Measurements from ENCODE around the gene AP3S1.
"Not testable (repeated sequence)": the region's sequence is repeated elsewhere in the genome, so short reads cannot be mapped to it uniquely, and the experiment has no call there.

Gene AP3S1

DNA sequence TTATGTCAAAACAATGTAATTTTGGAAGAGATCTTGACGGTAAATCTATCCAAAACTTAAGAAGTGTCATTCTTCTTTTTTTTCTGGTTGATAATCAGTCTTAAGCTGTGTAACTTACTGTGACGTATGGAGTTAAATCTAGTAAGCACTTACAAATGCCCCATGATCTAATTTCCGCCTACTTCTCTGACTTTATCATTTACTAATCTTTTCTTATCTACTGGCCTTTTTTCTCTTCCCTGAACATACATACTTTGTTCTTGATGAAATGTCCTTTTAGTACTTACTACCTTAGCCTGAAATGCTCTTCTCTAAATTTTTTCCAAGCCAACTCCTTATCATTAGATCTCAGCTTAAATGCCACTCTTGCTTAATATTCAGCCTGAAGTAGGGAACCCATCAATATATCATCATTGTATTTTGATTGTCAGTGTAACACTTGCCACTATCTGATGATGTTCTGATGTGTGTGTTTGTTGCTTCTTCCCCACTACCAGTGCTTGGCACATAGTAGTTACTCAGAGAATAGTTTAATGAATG is 27.6 kb downstream of the AP3S1 start:
- in situ Hi-C loops (cut with MboI; ENCODE audit: low sequenced_read_pairs) = no loop called here

DNA sequence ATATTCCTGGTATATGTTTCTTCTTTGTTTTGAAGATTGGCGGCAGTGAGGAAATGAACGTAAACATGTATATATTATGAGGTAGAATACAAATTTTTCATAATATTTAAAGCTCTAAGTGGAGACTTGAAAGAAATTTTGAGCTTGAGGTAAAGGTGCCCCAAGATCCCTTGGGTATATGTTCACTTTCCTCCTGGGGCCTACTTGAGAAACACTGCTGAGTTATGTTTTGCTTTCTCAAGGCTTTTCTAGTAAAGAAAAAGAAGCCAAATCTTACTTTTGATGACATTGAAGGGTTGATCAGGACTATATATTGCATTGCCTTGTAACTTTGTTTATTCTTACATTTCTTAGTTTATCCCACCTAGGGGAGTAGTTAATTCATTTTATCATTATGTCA is 30.7 kb downstream of the AP3S1 start:
- in situ Hi-C loops (cut with MboI; ENCODE audit: low sequenced_read_pairs) = no loop called here

DNA sequence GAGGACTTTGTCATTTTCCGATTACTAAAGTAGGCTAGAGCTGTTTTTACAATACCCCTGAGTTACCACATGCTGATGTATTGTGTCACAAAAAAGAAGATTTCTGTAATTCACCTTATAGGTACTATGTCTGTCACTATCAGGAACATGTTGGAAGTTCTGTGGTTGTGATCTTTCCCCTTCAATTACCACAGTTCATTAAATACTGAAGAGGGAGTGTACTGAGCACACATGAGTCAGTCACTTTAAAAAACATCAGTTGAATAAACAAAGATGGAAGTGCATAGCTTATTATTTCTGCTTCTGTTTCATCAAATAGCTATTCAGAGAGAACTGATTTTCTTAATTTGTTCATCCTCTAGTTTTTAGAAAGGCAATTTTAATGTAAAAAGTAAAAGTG is 31.7 kb downstream of the AP3S1 start:
- in situ Hi-C loops (cut with MboI; ENCODE audit: low sequenced_read_pairs) = no loop called here

DNA sequence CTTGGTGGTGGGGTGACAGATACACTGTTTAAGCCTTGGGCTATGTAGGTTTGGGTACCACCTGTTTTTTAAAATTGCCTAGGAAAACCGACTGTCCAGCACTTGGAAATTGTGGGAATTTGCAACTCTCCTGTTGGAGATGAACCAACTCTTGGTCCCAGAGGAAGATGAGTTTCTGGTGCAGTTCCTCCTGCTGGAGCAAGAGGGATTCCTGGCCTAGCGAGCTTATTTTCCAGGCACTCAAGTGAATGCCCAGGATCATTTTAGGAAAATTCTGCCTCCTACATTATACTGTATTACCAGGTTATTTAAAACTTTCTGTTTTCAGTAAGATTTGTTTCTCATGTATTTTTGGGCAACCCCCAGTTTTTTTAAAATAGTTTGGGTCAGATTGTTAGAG is 33.7 kb downstream of the AP3S1 start:
- in situ Hi-C loops (cut with MboI; ENCODE audit: low sequenced_read_pairs) = no loop called here

DNA sequence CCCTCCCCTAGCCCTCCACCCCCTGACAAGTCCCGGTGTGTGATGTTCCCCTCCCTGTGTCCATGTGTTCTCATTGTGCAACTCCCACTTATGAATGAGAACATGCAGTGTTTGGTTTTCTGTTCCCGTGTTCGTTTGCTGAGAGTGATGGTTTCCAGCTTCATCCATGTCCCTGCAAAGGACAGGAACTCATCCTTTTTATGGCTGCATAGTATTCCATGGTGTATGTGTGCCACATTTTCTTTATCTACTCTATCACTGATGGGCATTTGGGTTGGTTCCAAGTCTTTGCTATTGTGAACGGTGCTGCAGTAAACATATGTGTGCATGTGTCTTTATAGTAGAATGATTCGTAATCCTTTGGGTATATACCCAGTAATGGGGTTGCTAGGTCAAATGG is 35.6 kb downstream of the AP3S1 start:
- in situ Hi-C loops (cut with MboI; ENCODE audit: low sequenced_read_pairs) = not testable (repeated sequence)

DNA sequence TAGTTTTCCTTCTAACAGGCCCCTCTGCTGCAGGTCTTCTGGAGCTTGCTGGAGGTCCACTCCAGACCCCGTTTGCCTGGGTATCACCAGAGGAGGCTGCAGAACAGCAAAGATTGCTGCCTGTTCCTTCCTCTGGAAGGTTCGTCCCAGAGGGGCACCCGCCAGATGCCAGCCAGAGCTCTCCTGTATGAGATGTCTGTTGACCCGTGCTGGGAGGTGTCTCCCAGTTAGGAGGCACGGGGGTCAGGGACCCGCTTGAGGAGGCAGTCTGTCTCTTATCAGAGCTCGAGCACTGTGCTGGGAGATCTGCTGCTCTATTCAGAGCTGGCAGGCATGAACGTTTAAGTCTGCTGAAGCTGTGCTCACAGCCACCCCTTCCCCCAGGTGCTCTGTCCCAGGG is 40.7 kb downstream of the AP3S1 start:
- in situ Hi-C loops (cut with MboI; ENCODE audit: low sequenced_read_pairs) = not testable (repeated sequence)

DNA sequence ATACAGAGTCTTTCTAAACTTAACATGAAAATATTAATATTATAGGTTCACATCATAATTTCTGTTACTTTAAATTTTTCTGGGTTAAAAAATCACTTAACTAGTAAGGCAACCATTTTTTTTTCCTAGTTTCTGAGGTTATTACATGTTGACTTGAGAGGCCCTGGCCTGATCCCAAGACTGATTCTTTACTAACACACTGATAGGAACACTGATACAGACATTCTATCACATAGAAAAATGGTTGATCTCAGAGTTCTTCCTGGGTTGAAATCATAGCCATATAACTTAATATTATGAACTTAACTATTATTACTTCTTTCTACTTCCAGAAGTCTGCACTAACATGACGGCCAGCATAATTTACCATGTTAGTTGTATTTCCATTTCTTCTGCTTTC is 43.0 kb downstream of the AP3S1 start:
- in situ Hi-C loops (cut with MboI; ENCODE audit: low sequenced_read_pairs) = no loop called here

DNA sequence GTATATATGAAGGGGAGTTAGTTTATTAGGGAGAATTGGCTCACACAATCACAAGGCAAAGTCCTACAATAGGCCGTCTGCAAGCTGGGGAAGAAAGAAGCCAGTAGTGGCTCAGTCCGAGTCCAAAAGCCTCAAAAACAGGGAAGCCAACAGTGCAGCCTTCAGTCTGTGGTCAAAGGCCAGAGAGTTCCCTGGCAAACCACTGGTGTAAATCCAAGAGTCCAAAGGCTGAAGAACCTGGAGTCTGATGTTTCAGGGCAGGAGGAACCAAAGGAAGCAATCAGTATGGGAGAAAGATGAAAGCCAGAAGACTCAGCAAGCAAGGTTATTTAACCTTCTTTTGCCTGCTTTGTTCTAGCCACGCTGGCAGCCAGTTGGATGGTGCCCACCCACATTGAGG is 43.5 kb downstream of the AP3S1 start:
- in situ Hi-C loops (cut with MboI; ENCODE audit: low sequenced_read_pairs) = not testable (repeated sequence)

DNA sequence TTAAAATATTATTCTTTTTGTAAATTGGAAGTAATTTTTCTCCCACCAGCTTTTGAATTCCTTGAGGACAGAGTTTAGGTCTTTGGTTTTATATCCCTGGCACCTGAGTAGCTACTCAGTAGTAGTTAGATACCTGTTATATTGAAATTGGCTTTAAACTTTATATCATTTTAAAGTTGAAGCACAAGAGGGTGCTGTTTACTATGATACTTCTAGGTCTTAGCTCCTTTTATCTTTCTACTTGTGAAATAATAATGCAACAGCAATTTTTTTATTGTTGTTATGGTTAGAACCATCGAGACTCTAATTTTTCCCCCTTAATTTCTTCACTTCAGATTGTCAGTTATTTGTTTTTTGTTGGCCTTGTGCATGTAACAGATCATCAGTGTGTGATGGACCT is 46.3 kb downstream of the AP3S1 start:
- in situ Hi-C loops (cut with MboI; ENCODE audit: low sequenced_read_pairs) = no loop called here

DNA sequence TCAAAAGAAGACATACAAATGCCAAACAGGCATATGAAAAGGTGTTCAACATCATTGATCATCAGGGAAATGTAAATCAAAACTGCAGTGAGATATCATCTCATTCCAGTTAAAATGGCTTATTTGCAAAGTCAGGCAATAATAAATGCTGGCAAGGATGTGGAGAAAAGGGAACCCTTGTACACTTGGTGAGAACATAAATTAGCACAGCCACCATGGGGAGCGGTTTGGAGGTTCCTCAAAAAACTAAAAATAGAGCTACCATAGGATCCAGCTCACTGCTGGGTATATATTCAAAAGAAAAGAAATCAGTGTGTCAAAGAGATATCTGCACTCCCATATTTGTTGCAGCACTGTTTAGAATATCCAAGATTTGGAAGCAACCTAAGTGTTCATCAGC is 50.3 kb downstream of the AP3S1 start:
- in situ Hi-C loops (cut with MboI; ENCODE audit: low sequenced_read_pairs) = no loop called here

DNA sequence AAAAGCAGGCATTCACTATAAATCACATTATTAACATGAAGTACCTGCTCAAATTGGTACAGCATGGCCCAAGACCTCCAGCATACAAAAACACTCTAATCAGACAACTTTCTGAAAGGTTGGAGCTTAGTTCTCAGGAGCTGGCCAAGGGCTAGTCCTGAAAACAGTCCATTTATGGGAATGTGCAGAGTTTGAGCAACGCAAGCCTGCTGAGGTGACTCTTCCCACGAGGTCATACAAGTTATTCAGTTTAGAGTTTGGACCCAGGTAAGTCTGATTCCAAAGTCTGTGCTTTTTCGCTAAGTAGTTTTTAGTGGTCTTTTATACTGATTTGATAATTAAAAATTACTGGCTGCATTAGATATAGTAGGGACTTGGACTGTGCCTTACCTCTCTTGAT is 52.6 kb downstream of the AP3S1 start:
- in situ Hi-C loops (cut with MboI; ENCODE audit: low sequenced_read_pairs) = no loop called here

DNA sequence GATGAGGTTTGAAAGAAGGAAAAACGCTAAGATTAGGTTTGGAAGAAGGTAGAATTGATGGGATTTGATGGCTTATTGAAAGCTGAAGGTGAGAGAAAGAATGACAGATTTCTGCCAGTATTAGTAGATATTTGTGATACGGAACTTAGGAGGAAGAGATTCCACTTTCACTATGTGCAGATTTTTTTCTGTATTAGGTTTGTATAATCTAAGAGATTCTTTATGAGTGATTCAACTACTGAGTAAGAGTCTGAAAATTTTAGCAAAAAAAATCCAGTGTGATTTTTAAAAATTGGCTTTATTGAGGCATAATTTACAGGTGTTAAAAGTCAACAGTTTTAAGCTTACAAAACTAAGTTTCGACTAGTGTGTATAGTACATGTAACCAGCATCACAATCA is 54.1 kb downstream of the AP3S1 start:
- in situ Hi-C loops (cut with MboI; ENCODE audit: low sequenced_read_pairs) = no loop called here

DNA sequence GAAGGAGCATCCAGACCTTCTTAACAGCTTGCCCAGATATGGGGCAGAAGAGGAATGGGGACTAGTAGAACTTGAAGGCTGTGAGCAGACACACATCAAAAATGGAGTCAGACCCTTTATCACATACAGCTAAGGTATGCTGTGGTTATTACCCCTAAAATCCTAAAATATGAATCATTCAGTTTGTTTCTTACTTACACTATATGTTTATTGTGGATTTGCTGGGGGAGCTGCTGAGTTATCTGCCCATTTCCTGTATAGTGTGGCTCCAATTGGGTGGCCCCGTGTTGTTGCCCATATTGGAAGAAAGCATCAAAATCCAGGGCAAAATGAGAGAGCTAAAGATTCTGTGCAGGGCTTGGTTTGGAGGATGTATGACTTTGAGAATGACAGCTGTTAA is 56.9 kb downstream of the AP3S1 start:
- in situ Hi-C loops (cut with MboI; ENCODE audit: low sequenced_read_pairs) = no loop called here

DNA sequence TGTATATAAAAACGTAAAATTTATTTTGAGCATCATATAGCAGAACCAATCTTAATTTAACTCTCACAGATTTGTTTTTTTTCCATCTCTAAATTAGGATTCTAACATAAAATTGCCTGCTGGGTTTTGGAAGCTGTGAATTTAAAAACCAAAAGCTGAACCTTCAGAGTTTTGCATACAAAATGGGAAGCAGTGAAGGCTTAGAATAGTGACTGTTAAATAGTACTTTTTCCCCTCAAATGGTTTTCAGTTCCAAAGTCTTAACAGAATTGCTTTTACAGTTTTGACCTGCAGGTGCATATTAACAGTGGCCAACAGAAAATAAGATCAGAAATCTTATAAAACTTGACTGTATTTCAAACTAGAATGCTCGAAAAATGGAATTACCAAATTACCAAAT is 65.4 kb downstream of the AP3S1 start:
- in situ Hi-C loops (cut with MboI; ENCODE audit: low sequenced_read_pairs) = no loop called here

DNA sequence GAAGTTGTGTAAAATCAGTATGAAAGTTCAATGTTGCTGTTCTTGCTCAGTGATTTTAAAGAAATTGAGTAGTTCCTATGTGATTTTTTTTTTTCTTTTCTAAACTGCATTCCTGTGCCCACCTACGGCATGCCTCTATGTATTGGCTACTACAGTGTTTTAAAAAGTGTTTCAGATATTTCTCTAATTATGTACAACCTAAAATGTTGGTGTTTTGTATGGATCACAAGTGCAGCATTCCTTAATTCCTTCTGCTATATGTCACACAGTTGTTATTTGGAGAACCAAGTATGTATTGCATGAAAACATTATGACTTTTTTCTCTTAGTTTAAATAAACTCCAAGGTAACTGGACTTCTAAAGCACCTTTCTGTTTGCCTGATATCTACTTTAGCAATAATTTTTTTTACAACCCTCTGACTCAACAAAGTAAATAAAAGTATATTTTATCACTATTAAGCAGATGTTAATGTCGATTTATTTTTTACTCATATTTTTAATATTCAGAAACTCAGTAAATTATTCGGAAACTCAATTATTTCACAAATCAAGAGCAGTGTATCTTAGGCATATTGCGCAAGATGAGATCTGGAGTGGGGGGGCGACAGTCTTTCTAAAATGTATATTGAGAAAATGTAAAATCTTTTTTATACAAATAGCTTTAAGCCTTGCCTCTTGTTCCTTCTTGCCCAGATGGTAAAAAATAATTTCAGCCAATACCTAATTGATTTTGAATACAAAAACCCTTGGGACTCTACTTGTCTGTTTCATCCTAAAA is 72.1 kb downstream of the AP3S1 start:
- in situ Hi-C loops (cut with MboI; ENCODE audit: low sequenced_read_pairs) = not testable (repeated sequence)

DNA sequence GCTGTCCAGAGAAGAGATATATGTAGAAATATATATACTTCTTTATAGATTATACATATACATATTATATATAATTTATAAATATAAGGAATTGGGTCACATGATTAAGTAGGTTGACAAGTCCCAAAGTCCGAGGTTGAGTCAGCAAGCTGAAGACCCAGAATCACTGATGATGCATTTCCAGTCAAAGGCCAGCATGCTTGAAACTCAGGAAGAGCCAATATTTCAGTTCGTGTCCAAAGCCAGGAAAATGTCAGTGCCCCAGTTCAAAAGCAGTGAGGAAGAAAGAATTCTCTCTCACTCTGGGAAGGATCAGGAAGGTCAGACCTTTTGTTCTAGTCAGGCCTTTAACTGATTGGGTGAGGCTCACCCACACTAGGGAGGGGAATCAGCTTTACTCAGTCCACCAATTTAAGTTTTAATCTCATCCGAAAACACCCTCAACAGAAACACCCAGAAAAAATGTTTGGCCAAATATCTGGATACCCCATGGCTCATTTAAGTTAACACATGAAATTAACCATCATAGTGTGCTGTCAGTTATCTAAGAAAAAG is 78.5 kb downstream of the AP3S1 start:
- in situ Hi-C loops (cut with MboI; ENCODE audit: low sequenced_read_pairs) = no loop called here

DNA sequence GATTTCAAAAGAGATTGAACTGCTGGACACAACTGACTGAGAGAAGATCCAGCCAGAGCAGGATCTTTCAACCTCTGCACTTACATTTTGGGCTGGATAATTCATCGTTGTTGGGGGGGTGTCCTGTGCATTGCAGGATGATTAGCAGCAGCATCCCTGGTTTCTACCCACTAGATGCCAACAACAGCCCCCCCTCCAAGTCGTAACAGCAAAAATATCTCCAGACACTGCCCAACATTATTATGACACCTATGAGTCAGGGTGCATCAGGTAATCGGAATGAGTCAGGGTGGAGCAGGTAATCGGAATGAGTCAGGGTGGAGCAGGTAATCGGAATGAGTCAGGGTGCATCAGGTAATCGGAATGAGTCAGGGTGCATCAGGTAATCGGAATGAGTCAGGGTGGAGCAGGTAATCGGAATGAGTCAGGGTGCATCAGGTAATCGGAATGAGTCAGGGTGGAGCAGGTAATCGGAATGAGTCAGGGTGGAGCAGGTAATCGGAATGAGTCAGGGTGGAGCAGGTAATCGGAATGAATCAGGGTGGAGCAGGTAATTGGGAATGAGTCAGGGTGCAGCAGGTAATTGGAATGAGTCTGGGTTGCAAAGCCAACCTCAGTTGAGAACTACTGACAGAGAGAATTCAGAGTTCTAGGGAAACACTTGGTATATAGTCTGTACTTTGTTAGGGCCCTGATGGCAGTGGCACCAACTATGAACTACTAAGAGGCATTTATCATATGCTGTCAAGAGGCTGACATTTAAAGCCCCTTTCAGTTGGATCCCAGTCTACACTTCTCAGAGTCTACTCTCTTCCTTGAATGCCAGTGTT is 87.1 kb downstream of the AP3S1 start:
- in situ Hi-C loops (cut with MboI; ENCODE audit: low sequenced_read_pairs) = not testable (repeated sequence)

DNA sequence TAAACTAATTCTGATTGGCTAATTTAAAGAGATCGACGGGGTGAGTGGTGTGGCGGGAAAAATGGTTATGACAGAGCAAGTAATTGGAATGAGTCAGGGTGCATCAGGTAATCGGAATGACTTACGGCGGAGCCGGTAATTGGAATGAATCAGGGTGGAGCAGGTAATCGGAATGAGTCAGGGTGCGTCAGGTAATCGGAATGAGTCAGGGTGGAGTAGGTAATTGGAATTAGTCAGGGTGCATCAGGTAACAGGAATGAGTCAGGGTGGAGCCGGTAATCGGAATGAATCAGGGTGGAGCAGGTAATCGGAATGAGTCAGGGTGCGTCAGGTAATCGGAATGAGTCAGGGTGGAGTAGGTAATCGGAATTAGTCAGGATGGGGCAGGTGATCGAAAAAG is 88.4 kb downstream of the AP3S1 start:
- in situ Hi-C loops (cut with MboI; ENCODE audit: low sequenced_read_pairs) = not testable (repeated sequence)

DNA sequence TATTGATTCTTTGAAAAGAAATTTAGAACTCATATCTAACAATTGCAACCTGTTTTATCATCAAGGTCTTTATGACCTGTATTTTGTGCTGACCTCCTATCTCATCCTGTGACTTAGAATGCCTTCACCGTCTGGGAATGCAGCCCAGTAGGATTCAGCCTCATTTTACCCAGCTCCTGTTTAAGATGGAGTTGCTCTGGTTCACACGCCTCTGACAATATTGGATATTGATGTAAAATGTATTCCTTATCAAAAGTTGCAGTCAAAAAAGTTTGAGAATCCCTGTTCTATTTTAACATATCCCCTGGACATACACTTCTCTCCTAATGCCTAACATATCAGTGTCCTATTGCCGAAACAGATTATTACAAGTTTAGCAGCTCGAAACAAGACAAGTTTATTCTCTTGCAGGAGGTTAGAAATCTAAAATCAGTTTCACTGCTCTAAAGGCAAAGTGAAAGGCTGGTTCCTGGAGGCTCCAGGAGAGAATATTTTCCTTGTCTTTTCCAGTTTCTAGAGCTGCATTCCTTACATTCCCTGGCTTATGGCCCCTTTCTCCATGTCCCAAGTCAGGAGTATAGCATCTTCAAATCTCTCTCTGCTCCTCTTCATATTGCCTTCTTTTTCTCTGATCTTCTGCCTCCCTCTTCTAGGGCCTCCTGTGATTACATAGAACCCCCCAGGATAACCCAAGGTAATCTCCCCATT is 89.0 kb downstream of the AP3S1 start:
- in situ Hi-C loops (cut with MboI; ENCODE audit: low sequenced_read_pairs) = no loop called here

DNA sequence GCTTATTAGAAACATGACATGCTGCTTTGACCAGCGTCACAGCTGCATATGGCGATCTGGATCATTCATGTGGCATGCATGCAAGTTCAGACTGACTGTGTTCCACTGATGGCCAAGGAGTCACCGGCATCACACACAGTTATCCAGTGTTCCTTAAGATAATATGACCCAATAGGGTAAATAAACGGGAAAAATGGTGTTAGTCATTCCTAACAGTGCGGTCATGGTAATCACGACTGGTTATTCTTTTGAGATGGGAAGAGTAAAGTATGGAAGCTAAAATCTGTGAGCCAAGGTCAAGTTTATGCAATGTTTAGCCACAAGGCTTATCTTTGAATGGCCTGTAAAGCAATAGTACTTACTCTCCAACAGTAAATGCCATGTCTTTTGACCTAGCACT is 91.3 kb downstream of the AP3S1 start:
- in situ Hi-C loops (cut with MboI; ENCODE audit: low sequenced_read_pairs) = no loop called here

DNA sequence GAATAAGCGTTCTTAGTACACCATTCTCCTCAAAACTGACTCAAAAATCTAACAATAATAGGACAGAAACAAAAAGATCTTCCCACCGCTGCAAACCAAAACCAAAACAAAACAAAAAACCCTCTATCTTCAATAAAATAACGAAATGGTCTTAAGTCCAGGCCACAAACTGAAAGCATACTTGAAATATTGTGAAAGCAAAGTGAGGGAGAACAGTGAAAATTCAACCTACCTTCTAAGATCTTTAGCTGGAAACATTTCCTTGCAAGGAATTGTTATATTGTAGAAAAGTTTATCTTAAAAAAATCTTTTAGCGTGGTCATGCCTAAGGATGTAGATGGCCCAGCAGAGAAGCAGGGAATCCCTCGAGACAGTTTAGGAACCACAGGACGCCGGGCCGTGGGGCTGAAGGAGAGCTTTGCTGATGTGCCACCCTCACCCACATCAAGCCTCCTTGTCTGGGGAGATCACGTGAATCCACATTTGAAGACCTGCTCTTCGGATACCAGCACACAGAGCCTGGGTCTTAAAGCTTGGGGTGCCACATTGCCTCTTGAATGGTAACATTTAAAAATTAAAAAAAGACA is 92.7 kb downstream of the AP3S1 start:
- in situ Hi-C loops (cut with MboI; ENCODE audit: low sequenced_read_pairs) = no loop called here

All from HL-60/S4 treated with retinoic acid at 250 ng/mL for 4 days and 3 days (cell line).